Ovary (tissue), 9 donors: ENCODE measurements around the gene MED26. TPM values are rescaled to one million over a fixed set of nuclear protein-coding genes. Genes with fewer than 3 reads are reported as not detected.

Experiments used
- DNase-seq, 5 donors: peaks; one replicate each; pipeline ENCODE4 v3.0.0-alpha.2; 2019 to 2020
- H3K27ac ChIP-seq, 2 donors: fragments of 200-600 bp; one replicate each; pipeline versions ENCODE4 v1.5.1 to v1.8.0; 2019 to 2022
- H3K27me3 ChIP-seq: fragments of 200-600 bp; one replicate; pipeline ENCODE4 v1.8.0; 2022
- H3K36me3 ChIP-seq: fragments of 200-600 bp; sonication (generic); one replicate; pipeline ENCODE4 v1.5.1; 2019
- H3K4me1 ChIP-seq: one replicate; pipeline ENCODE4 v1.8.1; 2013; ENCODE audit warnings: mild to moderate bottlenecking, moderate library complexity; ENCODE audit not compliant: insufficient read depth
- H3K4me3 ChIP-seq: fragments of 200-600 bp; sonication (generic); one replicate; pipeline ENCODE4 v1.5.1; 2017
- H3K9me3 ChIP-seq, 2 donors: fragments of 200-600 bp in 1 of 2; sonication (generic) in 1 of 2; one replicate each; pipeline versions ENCODE4 v1.5.1 to v1.8.1; 2013 to 2019; ENCODE audit warnings: mild to moderate bottlenecking in 1 of 2, moderate library complexity in 1 of 2
- CTCF ChIP-seq, 3 donors: fragments of 450-650 bp in 2 of 3; fragments of 200-600 bp in 1 of 3; IDR thresholded peaks; one replicate each; pipeline versions ENCODE4 v1.5.1 to v1.8.0; 2016 to 2022; ENCODE audit warnings: antibody characterized with exemption in 3 of 3, mild to moderate bottlenecking in 1 of 3
- EP300 ChIP-seq: sonication (generic); formaldehyde crosslinking; IDR thresholded peaks from one replicate; pipeline ENCODE4 v1.6.1; 2017; ENCODE audit warnings: antibody characterized with exemption
- POLR2A ChIP-seq: fragments of 450-650 bp; IDR thresholded peaks from one replicate; pipeline ENCODE4 v1.6.1; 2017; ENCODE audit warnings: antibody characterized with exemption, mild to moderate bottlenecking, moderate library complexity
- WGBS, 3 donors: extraction: QIAGEN DNeasy Blood & Tissue Kit in 1 of 3; methylation state at CpG; one replicate each; pipeline versions ENCODE4 v1.1.5 to v1.1.7; 2013 to 2017; 5-methylcytosine and 5-hydroxymethylcytosine counted together
- intact Hi-C, 4 donors: fragments of 100-400 bp; cut with DNase I; formaldehyde crosslinking; loops; one replicate each; pipeline versions ENCODE4 v1.11.0 to v1.15.1; 2022 to 2023
- polyA plus RNA-seq, 2 donors: library from polyadenylated mRNA; stranded (reverse); fragments of 200-250 nt in 1 of 2; fragments of 350-450 nt in 1 of 2; fragmentation: Illumina TruSeq in 1 of 2; extraction: RNeasy Lipid Tissue Mini Kit (QIAGEN cat#74804) in 1 of 2; gene quantifications; one replicate each; pipeline ENCODE4 v1.2.3, GENCODE V29; 2013 to 2014
- total RNA-seq, 7 donors: library from RNA; depleted of rRNA in 2 of 7; stranded (reverse); fragments of >200 nt in 2 of 7; fragmentation: NEBNext Ultra II Directional in 3 of 7; extraction: Animal tissue kit (Norgen Biotek cat#: 25700) in 3 of 7; gene quantifications; one replicate each; pipeline versions ENCODE4 v1.1.0 to v1.2.4, GENCODE V29; 2016 to 2023
- donor health status: DM: no; HTN: no; CAD: no; lungs with moderate emphysema.
- donor health status: DM: no; HTN: no; CAD: no.
- donor health status: Bipolar disorder and iron deficiency.
- donor health status: DM: yes; HTN: yes; CAD: no.
- donor health status: DM: no; HTN: no; CAD: no.
- donor health status: DM: yes; HTN: yes; CAD: no.

The MED26 gene
- total and polyA plus RNA-seq, 9 donors: 3.0 to 13.2 (median 10.8) TPM

- Histone ChIP-seq H3K27me3 (no peaks in the 10 kb centered on the region), H3K4me3 (peak overlapping the region; percentile 79), H3K4me1 (peaks cover 15% of the 10 kb centered on the region), H3K36me3 (no peaks in the 10 kb centered on the region), H3K27ac (peak overlapping the region; percentile 39 to 52), H3K9me3 (no peaks in the 10 kb centered on the region)
- intact Hi-C loops: loop anchor here in 1 of 4 donors (5.0 kb wide), 1 partner anchor 56 kb away; the partner anchor contains the start of gene MED26
- WGBS, 3 donors: 7 to 22% (median 8%) methylated on average over 6 of the region's 6 CpGs
- DNase-seq: no peak
- no peak for TF ChIP-seq POLR2A
- no peak for TF ChIP-seq CTCF (IDR thresholded peaks at IDR 0.05)
- TF ChIP-seq EP300: no peak
Observed at GRCh38 chr19:16571283-16571682, 56.7 kb downstream of the MED26 start.

GRCh38 chr19:16569609-16570320 lies 58.2 kb downstream of the MED26 start:
- H3K27me3 ChIP-seq: no peaks in the 10 kb centered on the region
- no peaks in the 10 kb centered on the region for H3K36me3 ChIP-seq
- intact Hi-C loops: loop anchor here in 1 of 4 donors (5.0 kb wide), 1 partner anchor 58 kb away; the partner anchor contains the start of gene MED26
- peaks cover 15% of the 10 kb centered on the region for H3K4me1 ChIP-seq
- no peak overlapping the region for H3K27ac ChIP-seq
- no peak overlapping the region for H3K4me3 ChIP-seq
- TF ChIP-seq CTCF (IDR thresholded peaks at IDR 0.05) (no peak), POLR2A (no peak), EP300 (no peak)
- WGBS, 3 donors: 81 to 89% (median 83%) methylated on average over 17 of the region's 17 CpGs
- no peaks in the 10 kb centered on the region for H3K9me3 ChIP-seq
- DNase-seq: no peak

- H3K36me3 ChIP-seq: no peaks in the 10 kb centered on the region
- H3K27ac ChIP-seq: no peak overlapping the region
Observed at GRCh38 chr19:16566702-16567101, 61.3 kb downstream of the MED26 start.

GRCh38 chr19:16566161-16566560 lies 61.8 kb downstream of the MED26 start:
- Histone ChIP-seq H3K4me1 (peaks cover 2% of the 10 kb centered on the region), H3K27ac (no peak overlapping the region), H3K36me3 (no peaks in the 10 kb centered on the region), H3K9me3 (no peaks in the 10 kb centered on the region), H3K27me3 (no peaks in the 10 kb centered on the region), H3K4me3 (no peak overlapping the region)
- 93 to 96% (median 94%) methylated on average over 10 of the region's 10 CpGs for WGBS, 3 donors
- TF ChIP-seq EP300: no peak
- TF ChIP-seq CTCF (IDR thresholded peaks at IDR 0.05): no peak
- TF ChIP-seq POLR2A: no peak
- intact Hi-C loops: no loop called here
- no peak for DNase-seq

More at GRCh38 chr19:16566702-16567101, 61.3 kb downstream of the MED26 start:
- peaks cover 7% of the 10 kb centered on the region for H3K4me1 ChIP-seq
- H3K4me3 ChIP-seq: no peak overlapping the region
- 87 to 95% (median 91%) methylated on average over 5 of the region's 5 CpGs for WGBS, 3 donors
- DNase-seq: no peak
- TF ChIP-seq POLR2A (no peak), EP300 (no peak), CTCF (IDR thresholded peaks at IDR 0.05) (no peak)
- intact Hi-C loops: no loop called here
- H3K9me3 ChIP-seq: no peaks in the 10 kb centered on the region
- H3K27me3 ChIP-seq: no peaks in the 10 kb centered on the region
